ENCODE results near the gene GPR85. TPM values are rescaled to one million over a fixed set of nuclear protein-coding genes. Genes with fewer than 3 reads are reported as not detected.

Gene GPR85
- total and polyA plus RNA-seq, 2 donors (not counting 3 experiments of a cell fraction or from before 2014, with no cell fraction given): 0.54 to 0.64 TPM

DNA sequence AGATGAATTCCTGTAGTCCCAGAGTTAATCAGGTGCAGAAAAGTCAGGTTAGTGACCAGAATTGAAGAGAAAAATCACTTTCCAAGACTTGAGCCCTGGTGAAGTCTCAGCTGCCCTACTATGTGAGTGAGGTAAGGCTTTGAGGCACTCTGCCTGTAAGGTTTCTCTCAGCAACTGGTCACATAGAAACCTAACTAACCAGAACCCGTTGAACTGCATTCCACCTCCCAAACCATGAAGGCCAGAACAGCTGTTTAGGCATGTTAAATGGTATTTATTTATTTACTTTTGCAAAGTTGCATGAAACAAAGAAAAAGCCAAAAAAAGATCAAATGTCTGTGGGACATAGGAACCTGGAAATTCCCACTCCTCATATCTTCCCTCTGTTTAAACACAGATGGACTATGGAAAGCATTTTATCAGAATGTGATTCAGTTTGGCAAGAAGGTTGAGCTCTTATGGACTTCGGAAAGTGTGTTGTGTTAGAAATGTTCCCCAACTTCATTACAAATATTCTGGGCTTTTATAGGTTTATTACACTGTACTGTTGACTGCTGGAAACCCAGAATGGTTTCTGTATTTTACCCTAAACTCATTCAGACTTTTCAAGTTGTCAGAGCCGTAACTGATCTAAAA lies 12.8 kb upstream of the GPR85 start:
- POLR2A ChIA-PET: no interaction called here

More for the DNA sequence above, 12.8 kb upstream of the GPR85 start:
- H3K79me2 ChIP-seq (ENCODE audit: control insufficient read depth, insufficient read depth, low read length): no peaks in the 10 kb centered on the region
- no peak overlapping the region for H3K4me3 ChIP-seq (replicated peaks in 1 of 3; ENCODE audit: insufficient read depth in 1 of 3, low read depth in 1 of 3, low read length in 3 of 3)
- no peak overlapping the region for H3K27ac ChIP-seq (ENCODE audit: insufficient read depth, low read depth, low read length)
- no peak overlapping the region for H3K4me2 ChIP-seq (ENCODE audit: insufficient read depth, low read length)
- CTCF ChIA-PET: interaction anchor here (1.0 kb wide), 1 partner anchor 11 kb away, joined by 3 read pairs; no protein-coding TSS in a partner anchor
- no TSS peak for BruUV-seq (replicated peaks)
- H3K9me3 ChIP-seq (replicated peaks; ENCODE audit: control insufficient read depth, insufficient read depth, low read length): no peaks in the 10 kb centered on the region
- TF ChIP-seq JUN (IDR thresholded peaks at IDR 0.05; ENCODE audit: borderline replicate concordance, insufficient read depth, insufficient read length, low read depth) (no peak), FOS (IDR thresholded peaks at IDR 0.05; ENCODE audit: borderline replicate concordance, insufficient read depth, low read length) (no peak), POLR2A (IDR thresholded peaks at IDR 0.05; ENCODE audit: low read depth, low read length) (no peak), GATA2 (IDR thresholded peaks at IDR 0.05; ENCODE audit: insufficient read depth, insufficient read length, low read depth, low read length) (no peak), EZH2 (IDR thresholded peaks at IDR 0.05; ENCODE audit: borderline replicate concordance, low read depth, low read length, severe bottlenecking) (no peak), MYC (IDR thresholded peaks at IDR 0.05; ENCODE audit: low read depth, low read length) (no peak), POLR2AphosphoS5 (IDR thresholded peaks at IDR 0.05; ENCODE audit: insufficient read depth, low read depth, low read length) (no peak)
- TF ChIP-seq, protein P1, sequence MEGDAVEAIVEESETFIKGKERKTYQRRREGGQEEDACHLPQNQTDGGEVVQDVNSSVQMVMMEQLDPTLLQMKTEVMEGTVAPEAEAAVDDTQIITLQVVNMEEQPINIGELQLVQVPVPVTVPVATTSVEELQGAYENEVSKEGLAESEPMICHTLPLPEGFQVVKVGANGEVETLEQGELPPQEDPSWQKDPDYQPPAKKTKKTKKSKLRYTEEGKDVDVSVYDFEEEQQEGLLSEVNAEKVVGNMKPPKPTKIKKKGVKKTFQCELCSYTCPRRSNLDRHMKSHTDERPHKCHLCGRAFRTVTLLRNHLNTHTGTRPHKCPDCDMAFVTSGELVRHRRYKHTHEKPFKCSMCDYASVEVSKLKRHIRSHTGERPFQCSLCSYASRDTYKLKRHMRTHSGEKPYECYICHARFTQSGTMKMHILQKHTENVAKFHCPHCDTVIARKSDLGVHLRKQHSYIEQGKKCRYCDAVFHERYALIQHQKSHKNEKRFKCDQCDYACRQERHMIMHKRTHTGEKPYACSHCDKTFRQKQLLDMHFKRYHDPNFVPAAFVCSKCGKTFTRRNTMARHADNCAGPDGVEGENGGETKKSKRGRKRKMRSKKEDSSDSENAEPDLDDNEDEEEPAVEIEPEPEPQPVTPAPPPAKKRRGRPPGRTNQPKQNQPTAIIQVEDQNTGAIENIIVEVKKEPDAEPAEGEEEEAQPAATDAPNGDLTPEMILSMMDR (IDR thresholded peaks at IDR 0.05; ENCODE audit: extremely low read depth in 1 of 2, insufficient read depth in 1 of 2, low read depth in 1 of 2, low read length in 2 of 2): no peak
- TF ChIP-seq, protein P2, sequence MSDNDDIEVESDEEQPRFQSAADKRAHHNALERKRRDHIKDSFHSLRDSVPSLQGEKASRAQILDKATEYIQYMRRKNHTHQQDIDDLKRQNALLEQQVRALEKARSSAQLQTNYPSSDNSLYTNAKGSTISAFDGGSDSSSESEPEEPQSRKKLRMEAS (IDR thresholded peaks at IDR 0.05; ENCODE audit: insufficient read depth, insufficient read length): no peak
- intact Hi-C loops (cut with micrococcal nuclease) (no loop called here), dilution Hi-C loops (cut with MboI; ENCODE audit: extremely low pct_ligation_motif_present, low sequenced_read_pairs) (no loop called here)
- no peaks in the 10 kb centered on the region for H3K4me1 ChIP-seq (ENCODE audit: control insufficient read depth, extremely low read depth, insufficient read depth, low read length)
- no peaks in the 10 kb centered on the region for H3K36me3 ChIP-seq (ENCODE audit: control insufficient read depth in 2 of 2, extremely low read depth in 1 of 2, insufficient read depth in 2 of 2, low read length in 2 of 2)
- H3K9ac ChIP-seq (replicated peaks; ENCODE audit: extremely low read depth, insufficient read depth, low read length): no peak overlapping the region
- H3K27me3 ChIP-seq (ENCODE audit: control insufficient read depth in 2 of 2, insufficient read depth in 2 of 2, low read length in 2 of 2): peaks cover 0 to 7% of the 10 kb centered on the region in 2 experiments
- no peak for DNase-seq (ENCODE audit: low read depth, low spot score)
- no peaks in the 10 kb centered on the region for H3K9me1 ChIP-seq (replicated peaks; ENCODE audit: control insufficient read depth, extremely low read depth, insufficient read depth, low read length)
- H4K20me1 ChIP-seq (replicated peaks; ENCODE audit: control insufficient read depth, extremely low read depth, insufficient read depth, low read length): no peaks in the 10 kb centered on the region
- no peak for FAIRE-seq
- no peak overlapping the region for H2AFZ ChIP-seq (ENCODE audit: low read depth, low read length)
